Uterus (tissue), 2 donors: ENCODE measurements around the gene MOB2.

Source experiments
- POLR2A ChIP-seq, 2 donors: fragments of 450-650 bp; IDR thresholded peaks; one replicate each; pipeline ENCODE4 v1.6.1; 2016; ENCODE audit warnings: antibody characterized with exemption in 2 of 2, mild to moderate bottlenecking in 1 of 2, moderate library complexity in 1 of 2
- TF ChIP-seq, protein P1 (sequence below), 4 experiments: fragments of 200-600 bp in 2 of 4; fragments of 450-650 bp in 2 of 4; sonication (generic) in 2 of 4; IDR thresholded peaks; one replicate each; pipeline ENCODE4 v1.5.1; 2016 to 2019; ENCODE audit warnings: antibody characterized with exemption in 4 of 4, mild to moderate bottlenecking in 2 of 4, moderate library complexity in 1 of 4

DNA sequence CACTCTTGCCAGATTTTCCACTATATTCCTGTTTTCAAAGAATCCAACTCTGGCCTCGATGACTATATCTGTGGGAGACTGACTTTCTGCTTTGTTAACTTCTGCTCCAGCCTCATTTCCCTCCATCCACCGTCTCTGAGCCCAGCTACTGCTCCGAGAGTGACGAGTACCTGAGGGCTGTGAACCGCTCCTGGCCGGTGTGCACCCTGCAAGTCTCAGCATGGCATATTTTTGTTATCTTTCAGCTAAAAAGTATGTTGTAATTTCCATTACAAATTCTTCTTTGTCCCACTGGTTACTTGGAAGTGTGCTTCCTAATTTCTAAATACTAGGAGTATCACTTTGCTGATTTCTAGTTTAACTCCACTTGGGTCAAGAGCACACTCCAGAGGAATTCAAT is 36.5 kb upstream of the MOB2 start:
- TF ChIP-seq, protein P1, sequence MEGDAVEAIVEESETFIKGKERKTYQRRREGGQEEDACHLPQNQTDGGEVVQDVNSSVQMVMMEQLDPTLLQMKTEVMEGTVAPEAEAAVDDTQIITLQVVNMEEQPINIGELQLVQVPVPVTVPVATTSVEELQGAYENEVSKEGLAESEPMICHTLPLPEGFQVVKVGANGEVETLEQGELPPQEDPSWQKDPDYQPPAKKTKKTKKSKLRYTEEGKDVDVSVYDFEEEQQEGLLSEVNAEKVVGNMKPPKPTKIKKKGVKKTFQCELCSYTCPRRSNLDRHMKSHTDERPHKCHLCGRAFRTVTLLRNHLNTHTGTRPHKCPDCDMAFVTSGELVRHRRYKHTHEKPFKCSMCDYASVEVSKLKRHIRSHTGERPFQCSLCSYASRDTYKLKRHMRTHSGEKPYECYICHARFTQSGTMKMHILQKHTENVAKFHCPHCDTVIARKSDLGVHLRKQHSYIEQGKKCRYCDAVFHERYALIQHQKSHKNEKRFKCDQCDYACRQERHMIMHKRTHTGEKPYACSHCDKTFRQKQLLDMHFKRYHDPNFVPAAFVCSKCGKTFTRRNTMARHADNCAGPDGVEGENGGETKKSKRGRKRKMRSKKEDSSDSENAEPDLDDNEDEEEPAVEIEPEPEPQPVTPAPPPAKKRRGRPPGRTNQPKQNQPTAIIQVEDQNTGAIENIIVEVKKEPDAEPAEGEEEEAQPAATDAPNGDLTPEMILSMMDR (IDR thresholded peaks at IDR 0.05), result no peak
- TF ChIP-seq POLR2A (IDR thresholded peaks at IDR 0.05), result no peak
